ENCODE measurements around the gene OPCML.

Gene OPCML

GRCh38 chr11:132595711-132596134 is 936.6 kb downstream of the OPCML start:
- ATAC-seq, result no peak
- TF ChIP-seq ISL1 (CRISPR knock-in tag; IDR thresholded peaks at IDR 0.05), result peak; percentile 79
- no peak for TF ChIP-seq ZNF70 (CRISPR knock-in tag; IDR thresholded peaks at IDR 0.05)
- TF ChIP-seq TCF4 (CRISPR knock-in tag; IDR thresholded peaks at IDR 0.05; ENCODE audit: borderline replicate concordance), result peak; percentile 50; the same call in 1 of the 2 replicates
- TF ChIP-seq ZC3H10 (CRISPR knock-in tag; IDR thresholded peaks at IDR 0.05), result no peak

GRCh38 chr11:132595246-132595645 is 937.1 kb downstream of the OPCML start:
- TF ChIP-seq SNAI2 (CRISPR knock-in tag; IDR thresholded peaks at IDR 0.05), result no peak
- TF ChIP-seq BACH2 (CRISPR knock-in tag; IDR thresholded peaks at IDR 0.05; ENCODE audit: borderline replicate concordance), result no peak
- no peak for TF ChIP-seq GLIS3 (CRISPR knock-in tag; IDR thresholded peaks at IDR 0.05)
- no peak for TF ChIP-seq TCF4 (CRISPR knock-in tag; IDR thresholded peaks at IDR 0.05; ENCODE audit: borderline replicate concordance)
- ATAC-seq, result no peak

- ATAC-seq, result no peak
Observed at GRCh38 chr11:132590986-132591385, 941.3 kb downstream of the OPCML start.

GRCh38 chr11:132590554-132590953 is 941.7 kb downstream of the OPCML start:
- ATAC-seq, result no peak

More at GRCh38 chr11:132590986-132591385, 941.3 kb downstream of the OPCML start:
- TF ChIP-seq ISL1 (CRISPR knock-in tag; IDR thresholded peaks at IDR 0.05) (no peak), ZNF8 (CRISPR knock-in tag; IDR thresholded peaks at IDR 0.05) (no peak), CSDC2 (CRISPR knock-in tag; IDR thresholded peaks at IDR 0.05) (no peak), SNAI2 (CRISPR knock-in tag; IDR thresholded peaks at IDR 0.05) (no peak), POU6F1 (CRISPR knock-in tag; IDR thresholded peaks at IDR 0.05; ENCODE audit: borderline replicate concordance, low read depth) (no peak), TOX (CRISPR knock-in tag; IDR thresholded peaks at IDR 0.05; ENCODE audit: borderline replicate concordance) (no peak)

GRCh38 chr11:132589791-132590190 is 942.5 kb downstream of the OPCML start:
- ATAC-seq, result no peak
- no peak for TF ChIP-seq OSR1 (CRISPR knock-in tag; IDR thresholded peaks at IDR 0.05)
- no peak for TF ChIP-seq TCF4 (CRISPR knock-in tag; IDR thresholded peaks at IDR 0.05; ENCODE audit: borderline replicate concordance)
- TF ChIP-seq CSRNP3 (CRISPR knock-in tag; IDR thresholded peaks at IDR 0.05), result no peak
- no peak for TF ChIP-seq TOX (CRISPR knock-in tag; IDR thresholded peaks at IDR 0.05; ENCODE audit: borderline replicate concordance)
- TF ChIP-seq CSDC2 (CRISPR knock-in tag; IDR thresholded peaks at IDR 0.05), result no peak

More at GRCh38 chr11:132590554-132590953, 941.7 kb downstream of the OPCML start:
- TF ChIP-seq SNAI2 (CRISPR knock-in tag; IDR thresholded peaks at IDR 0.05), result no peak
- no peak for TF ChIP-seq POU6F1 (CRISPR knock-in tag; IDR thresholded peaks at IDR 0.05; ENCODE audit: borderline replicate concordance, low read depth)
- no peak for TF ChIP-seq ZFP30 (CRISPR knock-in tag; IDR thresholded peaks at IDR 0.05)
- no peak for TF ChIP-seq ZFP3 (CRISPR knock-in tag; IDR thresholded peaks at IDR 0.05)
- TF ChIP-seq TSHZ2 (CRISPR knock-in tag; IDR thresholded peaks at IDR 0.05), result no peak
- TF ChIP-seq TOX (CRISPR knock-in tag; IDR thresholded peaks at IDR 0.05; ENCODE audit: borderline replicate concordance), result no peak
- no peak for TF ChIP-seq BACH2 (CRISPR knock-in tag; IDR thresholded peaks at IDR 0.05; ENCODE audit: borderline replicate concordance)

- TF ChIP-seq ZC3H10 (CRISPR knock-in tag; IDR thresholded peaks at IDR 0.05) (no peak), RARB (CRISPR knock-in tag; IDR thresholded peaks at IDR 0.05) (no peak), ZFP3 (CRISPR knock-in tag; IDR thresholded peaks at IDR 0.05) (no peak), ZNF70 (CRISPR knock-in tag; IDR thresholded peaks at IDR 0.05) (no peak), ISL1 (CRISPR knock-in tag; IDR thresholded peaks at IDR 0.05) (no peak), SNAI2 (CRISPR knock-in tag; IDR thresholded peaks at IDR 0.05) (no peak), OSR1 (CRISPR knock-in tag; IDR thresholded peaks at IDR 0.05) (no peak), TCF4 (CRISPR knock-in tag; IDR thresholded peaks at IDR 0.05; ENCODE audit: borderline replicate concordance) (no peak), BACH2 (CRISPR knock-in tag; IDR thresholded peaks at IDR 0.05; ENCODE audit: borderline replicate concordance) (no peak), ESRRG (CRISPR knock-in tag; IDR thresholded peaks at IDR 0.05) (no peak), ARNTL (CRISPR knock-in tag; IDR thresholded peaks at IDR 0.05; ENCODE audit: borderline replicate concordance, low read depth) (no peak), PPARA (CRISPR knock-in tag; IDR thresholded peaks at IDR 0.05; ENCODE audit: borderline replicate concordance) (no peak), GLIS3 (CRISPR knock-in tag; IDR thresholded peaks at IDR 0.05) (no peak), CREB5 (CRISPR knock-in tag; IDR thresholded peaks at IDR 0.05; ENCODE audit: low read depth) (no peak), ZFP30 (CRISPR knock-in tag; IDR thresholded peaks at IDR 0.05) (no peak), CSDC2 (CRISPR knock-in tag; IDR thresholded peaks at IDR 0.05) (no peak)
- ATAC-seq, result no peak
Observed at GRCh38 chr11:132588366-132588765, 943.9 kb downstream of the OPCML start.

Data from SK-N-SH treated with all-trans-retinoic acid at 6 μM for 48 hours (cell line).